ENCODE measurements around the gene GADD45GIP1.

Gene GADD45GIP1

DNA sequence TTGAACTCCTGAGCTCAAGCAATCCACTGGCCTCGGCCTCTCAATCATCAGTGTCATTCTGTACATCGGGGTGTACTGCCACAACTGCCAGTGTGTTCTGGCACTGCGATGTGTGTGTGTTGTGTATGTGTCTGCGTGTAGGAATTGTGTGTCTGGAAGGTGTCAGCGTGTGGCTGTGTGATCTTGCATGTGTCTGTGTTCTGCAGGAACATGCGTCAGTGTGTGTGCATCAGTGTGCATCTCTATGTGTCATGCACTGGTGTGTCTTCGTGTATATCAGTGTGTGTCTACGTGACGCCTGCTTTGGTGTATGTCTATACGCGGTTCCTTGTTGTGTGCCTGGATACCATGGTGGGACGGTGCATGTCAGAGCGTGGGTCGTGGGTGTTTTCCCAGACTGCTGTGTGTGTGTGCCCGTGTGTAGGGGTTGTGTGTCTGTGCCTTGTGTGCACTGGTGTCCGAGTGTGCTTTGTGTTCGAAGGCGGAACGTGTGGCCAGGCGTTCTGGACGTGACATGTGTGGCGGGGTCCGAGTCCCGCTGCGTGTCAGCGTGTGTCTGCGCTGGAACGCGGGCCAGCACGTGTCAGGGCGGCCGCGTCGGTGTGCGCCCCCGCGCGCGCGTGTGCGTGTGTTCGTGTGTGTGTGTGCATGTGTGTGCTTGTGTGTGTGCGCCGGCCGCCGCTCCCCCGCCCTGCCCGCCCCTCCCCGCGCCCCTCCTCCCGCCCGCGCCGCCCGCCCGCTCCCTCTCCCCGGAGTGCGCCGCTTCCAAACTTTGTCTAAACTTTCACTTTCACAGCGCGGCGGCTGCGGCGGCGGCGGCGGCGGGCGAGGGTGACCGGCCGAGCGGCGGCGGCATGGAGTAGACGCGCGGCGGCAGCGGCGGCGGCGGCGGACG is 37.9 kb upstream of the GADD45GIP1 start, which contains the start of gene NFIX:
NFIX (plus strand) TSS at position 775 of the 895 bp plus-strand sequence. CDS start 363 bp downstream, outside the sequence.
- TF ChIP-seq, protein P1, sequence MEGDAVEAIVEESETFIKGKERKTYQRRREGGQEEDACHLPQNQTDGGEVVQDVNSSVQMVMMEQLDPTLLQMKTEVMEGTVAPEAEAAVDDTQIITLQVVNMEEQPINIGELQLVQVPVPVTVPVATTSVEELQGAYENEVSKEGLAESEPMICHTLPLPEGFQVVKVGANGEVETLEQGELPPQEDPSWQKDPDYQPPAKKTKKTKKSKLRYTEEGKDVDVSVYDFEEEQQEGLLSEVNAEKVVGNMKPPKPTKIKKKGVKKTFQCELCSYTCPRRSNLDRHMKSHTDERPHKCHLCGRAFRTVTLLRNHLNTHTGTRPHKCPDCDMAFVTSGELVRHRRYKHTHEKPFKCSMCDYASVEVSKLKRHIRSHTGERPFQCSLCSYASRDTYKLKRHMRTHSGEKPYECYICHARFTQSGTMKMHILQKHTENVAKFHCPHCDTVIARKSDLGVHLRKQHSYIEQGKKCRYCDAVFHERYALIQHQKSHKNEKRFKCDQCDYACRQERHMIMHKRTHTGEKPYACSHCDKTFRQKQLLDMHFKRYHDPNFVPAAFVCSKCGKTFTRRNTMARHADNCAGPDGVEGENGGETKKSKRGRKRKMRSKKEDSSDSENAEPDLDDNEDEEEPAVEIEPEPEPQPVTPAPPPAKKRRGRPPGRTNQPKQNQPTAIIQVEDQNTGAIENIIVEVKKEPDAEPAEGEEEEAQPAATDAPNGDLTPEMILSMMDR (IDR thresholded peaks at IDR 0.05): no peak
- DNase-seq (ENCODE audit: low spot score): peak; percentile 79
- Histone ChIP-seq H3K4me3 (peak within 1 kb of the TSS; percentile 99), H3K27ac (peak within 1 kb of the TSS; percentile 94)

DNA sequence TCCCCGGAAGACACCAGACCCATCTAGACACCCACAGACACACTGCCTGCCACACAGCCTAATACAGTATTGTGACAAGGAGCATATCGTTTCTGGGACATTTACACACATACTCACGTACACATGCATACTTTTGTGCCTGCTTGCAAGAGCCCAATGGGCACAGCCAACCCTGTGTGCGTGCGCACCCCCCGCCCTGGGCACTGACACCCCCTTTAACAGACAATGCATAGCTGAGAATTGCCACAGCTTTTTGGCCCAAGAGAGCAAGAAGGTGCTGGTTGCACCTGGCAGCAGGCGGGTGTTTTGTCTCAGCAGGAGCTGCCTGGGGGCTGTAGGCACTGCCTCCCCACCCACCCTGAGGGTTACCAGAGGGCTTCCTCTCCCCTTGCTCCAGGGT is 36.5 kb upstream of the GADD45GIP1 start:
- H3K27ac ChIP-seq: peak overlapping the region in 1 of 2 donors; percentile 22
- TF ChIP-seq, protein P1 (IDR thresholded peaks at IDR 0.05): no peak
- DNase-seq (ENCODE audit: low spot score): no peak
- H3K4me3 ChIP-seq: no peak overlapping the region

DNA sequence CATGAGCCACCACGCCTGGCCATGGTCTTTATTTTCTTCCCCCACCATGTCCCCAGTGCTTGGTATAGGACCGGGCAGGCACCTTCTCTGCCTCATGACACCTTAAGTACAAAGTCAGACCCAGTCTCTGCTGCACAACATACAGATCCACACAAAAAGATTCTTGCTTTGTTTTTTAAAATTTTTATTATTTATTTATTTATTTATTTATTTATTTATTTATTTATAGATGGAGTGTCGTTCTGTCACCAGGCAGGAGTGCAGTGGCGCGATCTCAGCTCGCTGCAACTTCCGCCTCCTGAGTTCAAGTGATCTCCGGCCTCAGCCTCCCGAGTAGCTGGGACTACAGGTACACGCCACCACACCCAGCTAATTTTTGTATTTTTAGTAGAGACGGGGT is 35.7 kb upstream of the GADD45GIP1 start:
- Histone ChIP-seq H3K27ac (no peak overlapping the region), H3K4me3 (no peak overlapping the region)
- TF ChIP-seq, protein P1 (IDR thresholded peaks at IDR 0.05): no peak
- DNase-seq (ENCODE audit: low spot score): no peak

DNA sequence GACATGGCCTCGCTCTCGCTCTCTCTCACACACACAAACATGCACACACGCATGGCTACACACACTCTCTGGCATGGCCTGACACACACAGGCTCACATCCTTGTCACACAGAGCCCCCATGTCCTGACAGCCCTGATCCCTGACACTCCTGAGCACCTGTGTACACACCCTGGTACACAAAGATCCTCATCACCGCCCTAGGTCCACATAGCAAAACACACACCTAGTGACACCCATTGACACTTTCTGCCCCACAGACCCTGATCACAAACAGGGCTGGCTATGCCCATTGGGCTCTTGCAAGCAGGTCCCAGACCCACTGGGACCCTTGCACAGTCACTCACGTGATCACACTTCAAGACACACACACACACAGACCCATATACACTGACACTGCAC is 34.3 kb upstream of the GADD45GIP1 start:
- no peak overlapping the region for H3K4me3 ChIP-seq
- H3K27ac ChIP-seq: no peak overlapping the region
- DNase-seq (ENCODE audit: low spot score): no peak
- TF ChIP-seq, protein P1 (IDR thresholded peaks at IDR 0.05): no peak

DNA sequence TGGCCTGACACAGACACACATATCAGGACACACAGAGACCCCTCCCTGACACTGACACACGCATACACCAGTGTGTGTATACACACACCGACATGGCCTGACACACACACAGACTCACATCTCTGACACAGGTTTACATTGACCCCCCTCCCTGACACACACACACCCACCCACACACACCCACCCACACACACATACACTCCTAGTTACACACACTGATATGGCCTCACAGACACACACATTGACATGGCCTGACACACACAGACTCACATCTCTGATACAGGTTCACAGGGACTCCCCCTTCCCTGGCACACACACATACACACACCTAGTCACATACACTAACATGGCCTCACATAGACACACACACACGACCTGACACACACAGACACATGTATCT is 33.8 kb upstream of the GADD45GIP1 start:
- Histone ChIP-seq H3K27ac (no peak overlapping the region), H3K4me3 (no peak overlapping the region)
- no peak for DNase-seq (ENCODE audit: low spot score)
- TF ChIP-seq, protein P1 (IDR thresholded peaks at IDR 0.05): no peak

DNA sequence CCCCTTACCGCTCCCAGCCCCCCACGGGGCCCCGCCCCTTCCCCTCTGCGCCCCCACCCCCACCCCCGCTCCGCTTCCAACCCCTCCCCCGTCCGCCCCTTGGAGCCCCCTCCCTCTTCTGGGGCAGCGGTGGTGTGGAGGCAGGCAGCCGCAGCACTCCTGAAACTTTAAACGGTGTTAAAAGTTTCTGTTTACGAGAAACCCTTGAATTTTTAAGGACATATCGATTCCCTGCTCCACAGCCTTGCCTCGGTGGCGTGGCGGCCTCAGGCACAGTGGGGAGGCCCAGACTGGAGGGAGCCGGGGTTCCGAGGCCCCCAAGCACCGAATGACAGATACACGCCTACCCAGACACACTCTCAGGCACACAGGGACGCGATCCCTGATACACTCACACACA is 33.4 kb upstream of the GADD45GIP1 start:
- Histone ChIP-seq H3K4me3 (no peak overlapping the region), H3K27ac (no peak overlapping the region)
- TF ChIP-seq, protein P1 (IDR thresholded peaks at IDR 0.05): no peak
- no peak for DNase-seq (ENCODE audit: low spot score)

DNA sequence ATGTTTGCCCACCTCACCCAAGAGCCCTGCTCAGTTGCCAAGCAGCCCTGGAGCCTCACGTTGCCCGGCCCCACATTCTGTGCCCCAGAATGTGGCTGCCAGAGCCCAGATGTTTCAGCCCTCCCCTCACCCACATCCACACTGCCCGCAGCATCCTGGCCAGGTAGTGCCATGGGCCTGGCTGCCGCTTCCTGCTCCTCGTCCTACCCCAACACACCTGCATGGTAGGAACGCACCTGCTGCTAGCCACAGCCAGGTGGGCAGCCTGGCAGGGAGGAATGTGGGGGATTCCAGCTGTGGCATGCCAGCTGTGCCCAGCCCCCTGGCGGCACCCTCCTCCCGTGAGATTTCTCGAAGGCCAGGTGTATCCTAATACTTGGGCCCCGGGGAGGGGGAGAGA is 30.8 kb upstream of the GADD45GIP1 start:
- no peak overlapping the region for H3K27ac ChIP-seq
- no peak for DNase-seq (ENCODE audit: low spot score)

More for the DNA sequence above, 30.8 kb upstream of the GADD45GIP1 start:
- TF ChIP-seq, protein P1 (IDR thresholded peaks at IDR 0.05): no peak
- no peak overlapping the region for H3K4me3 ChIP-seq
